Fibroblast of mammary gland (primary cell): ENCODE results near the gene ZNF445.

Source experiments
- DNase-seq: peaks from one replicate; pipeline ENCODE4 v3.0.0-alpha.2; 2010; ENCODE audit warnings: low read depth
- H3K4me3 ChIP-seq: 2 replicates; pipeline ENCODE4 v1.5.1; 2011; ENCODE audit warnings: low read depth, mild to moderate bottlenecking, low read length, moderate library complexity; ENCODE audit not compliant: control insufficient read depth
- CTCF ChIP-seq: conservative IDR thresholded peaks from 2 replicates; pipeline ENCODE4 v1.5.1; 2011; ENCODE audit warnings: low read depth, low read length, inconsistent platforms; ENCODE audit not compliant: control insufficient read depth, insufficient read depth

ZNF445 gene

GRCh38 chr3:44436181-44436580, 41.3 kb downstream of the ZNF445 start:
- DNase-seq = peak; percentile 5
- H3K4me3 ChIP-seq = no peak overlapping the region
- TF ChIP-seq CTCF = no peak

GRCh38 chr3:44434834-44435510, 42.5 kb downstream of the ZNF445 start:
- TF ChIP-seq CTCF = no peak

GRCh38 chr3:44430466-44430865, 47.0 kb downstream of the ZNF445 start:
- DNase-seq = no peak
- no peak for TF ChIP-seq CTCF

More at GRCh38 chr3:44434834-44435510, 42.5 kb downstream of the ZNF445 start:
- no peak for DNase-seq
- no peak overlapping the region for H3K4me3 ChIP-seq

GRCh38 chr3:44429459-44429858, 48.0 kb downstream of the ZNF445 start:
- no peak for DNase-seq
- TF ChIP-seq CTCF = no peak
- H3K4me3 ChIP-seq = no peak overlapping the region

More at GRCh38 chr3:44430466-44430865, 47.0 kb downstream of the ZNF445 start:
- no peak overlapping the region for H3K4me3 ChIP-seq

- no peak for DNase-seq
- H3K4me3 ChIP-seq = no peak overlapping the region
- no peak for TF ChIP-seq CTCF
Observed at GRCh38 chr3:44428910-44429309, 48.6 kb downstream of the ZNF445 start.

- no peak for TF ChIP-seq CTCF
- no peak for DNase-seq
- H3K4me3 ChIP-seq = no peak overlapping the region
Observed at GRCh38 chr3:44427683-44428082, 49.8 kb downstream of the ZNF445 start.
